ENCODE results near the gene ORM1.
"Not testable (repeated sequence)": the region's sequence is repeated elsewhere in the genome, so short reads cannot be mapped to it uniquely, and the experiment has no call there.

ORM1 gene

DNA sequence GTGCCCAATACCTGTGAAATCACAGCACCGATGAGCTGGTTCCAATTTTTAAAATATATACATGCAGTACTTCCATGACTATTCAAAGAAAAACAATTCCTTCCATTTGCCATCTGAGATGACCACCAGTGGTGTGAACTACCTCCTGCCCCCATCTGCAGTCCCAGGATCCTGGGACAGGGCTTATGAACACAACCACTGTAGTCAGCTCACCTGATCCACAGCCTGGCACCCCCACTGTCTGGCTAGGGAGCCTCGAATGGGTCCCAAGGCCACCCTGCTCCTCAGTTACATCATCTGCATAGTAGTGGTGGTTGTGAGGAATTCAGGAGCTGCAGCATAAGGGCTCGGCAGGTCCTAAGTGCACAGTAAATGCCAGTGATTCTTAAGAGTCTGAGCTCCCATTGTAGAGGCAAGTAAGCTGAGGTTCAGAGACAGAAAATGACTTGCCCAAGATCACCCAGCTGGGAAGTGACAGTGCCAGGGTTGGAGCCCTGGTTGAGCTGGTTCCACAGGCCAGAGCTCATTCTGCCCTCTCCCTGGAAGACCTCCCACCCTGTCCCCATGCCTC, 2.9 kb downstream of the ORM1 start:
- not testable (repeated sequence) for DNase-seq (ENCODE audit: low read depth)

DNA sequence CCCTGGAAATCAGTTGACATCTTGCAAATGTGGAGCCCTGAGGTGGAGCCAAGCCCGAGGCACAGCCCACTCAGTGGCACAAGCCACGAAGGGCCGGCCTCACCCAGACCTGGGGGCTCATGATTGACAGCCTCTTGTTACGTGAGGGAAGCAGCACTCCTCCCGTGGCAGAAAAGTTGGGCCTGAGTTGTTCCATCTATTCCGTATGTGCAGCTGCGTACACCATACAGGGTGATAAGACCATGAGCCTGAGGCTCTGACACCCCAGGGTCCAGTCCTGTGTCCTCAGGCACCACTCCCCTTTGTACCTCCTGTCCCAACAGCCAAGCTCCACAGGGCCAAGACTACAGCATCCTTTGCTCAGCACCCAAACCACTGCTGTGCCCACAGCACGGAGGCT, 4.9 kb downstream of the ORM1 start:
- DNase-seq (ENCODE audit: low read depth) = no peak

DNA sequence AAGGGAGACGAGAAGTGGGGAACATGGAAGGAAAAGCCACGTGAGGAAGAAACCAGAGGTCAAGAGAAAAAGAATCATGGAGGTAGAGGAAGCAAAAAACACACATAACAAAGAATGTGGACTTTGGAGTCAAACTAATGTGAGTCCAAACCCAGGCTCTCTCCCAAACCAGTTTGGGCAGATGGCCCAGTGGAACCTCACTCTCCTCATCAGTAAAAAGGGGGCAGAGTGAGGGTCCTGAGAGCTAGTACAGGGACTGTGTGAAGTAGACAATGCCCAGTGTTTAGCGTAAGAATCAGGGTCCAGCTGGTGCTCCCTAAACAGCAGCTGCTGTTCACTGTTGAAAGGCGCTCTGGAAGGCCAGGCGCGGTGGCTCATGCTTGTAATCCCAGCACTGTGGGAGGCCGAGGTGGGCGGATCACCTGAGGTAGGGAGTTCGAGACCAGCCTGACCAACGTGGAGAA, 5.5 kb downstream of the ORM1 start:
- DNase-seq (ENCODE audit: low read depth) = not testable (repeated sequence)

DNA sequence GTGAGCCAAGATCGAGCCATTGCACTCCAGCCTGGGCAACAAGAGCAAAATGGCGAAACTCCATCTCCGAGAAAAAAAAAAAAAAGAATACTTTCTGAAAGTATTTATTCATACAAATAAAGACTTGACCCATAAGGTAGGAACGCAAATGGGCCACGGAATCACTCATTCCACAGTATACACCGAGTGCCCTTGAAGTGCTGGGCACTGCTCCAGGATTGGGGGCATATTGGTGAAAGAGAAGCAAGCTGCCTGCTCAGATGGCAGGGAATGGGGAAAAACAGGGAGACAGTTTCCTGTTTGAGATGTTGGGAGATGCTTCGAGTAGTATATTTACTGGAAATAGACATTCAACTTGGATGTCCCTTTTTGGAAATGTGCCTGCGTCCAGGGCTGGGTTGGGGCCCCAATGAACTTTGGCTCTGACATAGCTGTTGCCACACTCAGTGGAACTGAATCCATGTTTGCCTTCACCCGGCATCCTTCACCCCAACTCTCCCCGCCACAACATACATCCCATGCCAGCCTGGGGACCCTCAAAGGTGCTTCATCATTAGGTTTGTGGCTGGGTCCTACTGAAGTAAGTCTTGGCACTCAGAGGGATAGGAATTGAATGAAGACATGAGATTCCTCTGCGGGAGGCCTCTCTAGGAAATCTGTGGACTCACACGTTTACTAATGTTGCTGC, 6.2 kb downstream of the ORM1 start:
- DNase-seq (ENCODE audit: low read depth) = not testable (repeated sequence)

DNA sequence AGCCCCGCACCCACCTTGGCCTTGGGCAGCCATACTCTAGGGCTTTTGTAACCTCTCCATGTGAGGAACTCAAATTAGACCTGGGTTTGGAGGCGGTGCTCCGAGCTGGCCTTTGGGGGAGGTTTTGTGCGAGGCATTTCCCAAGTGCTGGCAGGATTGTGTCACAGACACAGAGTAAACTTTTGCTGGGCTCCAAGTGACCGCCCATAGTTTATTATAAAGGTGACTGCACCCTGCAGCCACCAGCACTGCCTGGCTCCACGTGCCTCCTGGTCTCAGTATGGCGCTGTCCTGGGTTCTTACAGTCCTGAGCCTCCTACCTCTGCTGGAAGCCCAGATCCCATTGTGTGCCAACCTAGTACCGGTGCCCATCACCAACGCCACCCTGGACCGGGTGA, 6.7 kb downstream of the ORM1 start, which contains the start of gene ORM2:
Gene ORM2, plus strand, starts transcription at position 245 of the 398 bp plus-strand sequence. Its CDS starts 36 bp downstream, at position 281.
- DNase-seq (ENCODE audit: low read depth) = not testable (repeated sequence)

DNA sequence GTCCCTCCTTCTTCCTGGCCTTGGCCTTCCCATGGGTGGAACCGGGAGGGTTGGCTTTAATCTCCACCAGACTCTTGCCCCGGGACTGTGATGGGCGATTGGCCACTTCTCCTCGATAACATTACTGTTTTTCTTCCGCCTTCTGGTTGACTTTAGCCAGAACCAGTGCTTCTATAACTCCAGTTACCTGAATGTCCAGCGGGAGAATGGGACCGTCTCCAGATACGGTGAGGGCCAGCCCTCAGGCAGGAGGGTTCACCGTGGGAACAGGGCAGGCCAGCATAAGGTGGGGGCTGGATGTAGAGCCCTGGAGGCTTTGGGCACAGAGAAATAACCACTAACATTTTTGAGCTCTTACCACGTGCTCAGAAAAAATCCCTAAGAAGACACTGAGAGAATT, 7.7 kb downstream of the ORM1 start:
- DNase-seq (ENCODE audit: low read depth) = no peak

DNA sequence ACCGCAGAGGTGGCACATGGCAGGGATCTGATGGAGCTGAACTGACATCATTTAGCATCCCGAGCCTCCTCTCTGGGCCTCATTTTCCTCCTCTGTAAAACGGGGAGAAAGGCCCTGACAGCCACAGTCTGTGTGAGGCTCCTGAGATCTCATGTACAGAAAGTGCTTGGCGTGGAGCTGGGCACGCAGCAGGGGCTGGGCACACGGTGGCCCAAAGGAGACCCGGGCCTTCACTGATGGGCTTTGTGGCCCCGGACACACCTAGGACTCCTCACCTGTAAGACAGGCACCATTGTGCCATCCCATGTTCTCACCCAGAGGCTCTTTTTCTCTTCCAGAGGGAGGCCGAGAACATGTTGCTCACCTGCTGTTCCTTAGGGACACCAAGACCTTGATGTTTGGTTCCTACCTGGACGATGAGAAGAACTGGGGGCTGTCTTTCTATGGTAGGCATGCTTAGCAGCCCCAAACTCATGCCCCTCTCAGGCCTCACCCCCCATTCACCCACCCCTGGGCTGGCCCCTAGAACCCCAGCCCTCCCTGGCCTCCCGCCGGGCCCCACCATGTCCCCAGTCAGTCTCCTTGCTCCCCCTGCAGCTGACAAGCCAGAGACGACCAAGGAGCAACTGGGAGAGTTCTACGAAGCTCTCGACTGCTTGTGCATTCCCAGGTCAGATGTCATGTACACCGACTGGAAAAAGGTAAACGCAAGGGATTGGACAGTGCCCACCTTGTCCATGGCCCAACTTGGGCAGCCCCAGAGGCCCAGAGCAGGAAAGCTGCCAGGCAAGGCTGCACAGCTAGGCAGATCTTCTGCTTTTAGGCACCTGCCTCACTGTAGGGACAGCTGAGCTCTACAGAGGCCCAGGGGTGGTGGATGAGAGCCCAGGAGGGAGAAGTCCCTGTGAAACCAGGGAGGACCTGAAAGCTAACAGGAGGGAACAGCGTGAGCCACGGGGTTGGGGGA, 8.6 kb downstream of the ORM1 start:
- not testable (repeated sequence) for DNase-seq (ENCODE audit: low read depth)

DNA sequence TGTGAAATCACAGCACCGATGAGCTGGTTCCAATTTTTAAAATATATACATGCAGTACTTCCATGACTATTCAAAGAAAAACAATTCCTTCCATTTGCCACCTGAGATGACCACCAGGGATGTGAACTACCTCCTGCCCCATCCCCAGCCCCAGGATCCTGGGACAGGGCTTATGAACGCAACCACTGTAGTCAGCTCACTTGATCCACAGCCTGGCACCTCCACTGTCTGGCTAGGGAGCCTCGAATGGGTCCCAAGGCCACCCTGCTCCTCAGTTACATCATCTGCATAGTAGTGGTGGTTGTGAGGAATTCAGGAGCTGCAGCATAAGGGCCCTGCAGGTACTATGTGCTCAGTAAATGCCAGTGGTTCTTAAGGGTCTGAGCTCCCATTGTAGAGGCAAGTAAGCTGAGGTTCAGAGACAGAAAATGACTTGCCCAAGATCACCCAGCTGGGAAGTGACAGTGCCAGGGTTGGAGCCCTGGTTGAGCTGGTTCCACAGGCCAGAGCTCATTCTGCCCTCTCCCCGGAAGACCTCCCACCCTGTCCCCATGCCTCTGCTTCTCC, 9.7 kb downstream of the ORM1 start:
- DNase-seq (ENCODE audit: low read depth) = not testable (repeated sequence)

DNA sequence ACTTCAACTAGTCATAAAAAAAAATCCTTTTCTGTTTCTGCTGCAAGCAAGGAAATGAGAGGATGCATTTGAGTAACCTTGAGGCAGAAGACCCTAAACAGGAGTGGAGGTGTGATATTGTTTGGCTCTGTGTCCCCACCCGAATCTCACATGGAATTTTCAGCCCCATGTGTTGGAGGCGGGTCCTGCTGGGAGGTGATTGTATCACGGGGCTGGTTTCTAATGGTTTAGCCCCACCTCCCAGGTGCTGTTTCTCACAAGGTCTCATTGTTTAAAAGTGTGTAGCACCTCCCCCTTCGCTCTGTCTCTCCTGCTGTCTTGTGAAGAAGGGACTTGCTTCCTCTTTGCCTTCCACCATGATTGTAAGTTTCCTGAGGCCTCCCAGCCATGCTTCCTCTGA, 10.8 kb downstream of the ORM1 start:
- DNase-seq (ENCODE audit: low read depth) = not testable (repeated sequence)

DNA sequence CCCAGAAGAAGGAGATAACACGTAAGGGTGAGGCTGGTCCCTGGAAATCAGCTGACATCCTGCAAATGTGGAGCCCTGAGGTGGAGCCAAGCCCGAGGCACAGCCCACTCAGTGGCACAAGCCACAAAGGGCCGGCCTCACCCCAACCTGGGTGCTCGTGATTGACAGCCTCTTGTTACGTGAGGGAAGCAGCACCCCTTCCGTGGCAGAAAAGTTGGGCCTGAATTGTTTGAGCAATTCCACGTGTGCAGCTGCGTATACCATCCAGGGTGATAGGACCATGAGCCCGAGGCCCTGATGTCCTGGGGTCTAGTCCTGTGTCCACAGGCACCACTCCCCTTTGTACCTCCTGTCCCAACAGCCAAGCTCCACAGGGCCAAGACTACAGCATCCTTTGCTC, 11.6 kb downstream of the ORM1 start:
- no peak for DNase-seq (ENCODE audit: low read depth)

DNA sequence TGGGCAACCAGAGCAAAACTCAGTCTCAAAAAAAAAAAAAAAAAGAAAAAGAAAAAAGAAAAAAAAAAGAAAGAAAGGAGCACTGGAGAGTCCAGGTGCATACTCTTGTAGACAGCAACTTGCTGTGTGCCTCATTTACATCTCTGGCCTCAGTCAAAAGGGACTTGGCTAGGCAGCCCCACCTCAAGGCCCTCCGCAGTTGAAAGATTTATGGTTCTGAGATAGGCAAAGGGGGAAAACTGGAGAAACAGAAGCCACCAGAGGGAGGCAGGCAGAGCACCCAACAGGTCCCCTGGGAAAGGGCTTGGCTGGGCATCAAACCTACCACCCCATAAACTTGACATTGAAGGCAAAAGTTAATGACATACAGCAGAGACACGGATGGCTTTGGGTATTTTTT, 12.8 kb downstream of the ORM1 start:
- DNase-seq (ENCODE audit: low read depth) = no peak

DNA sequence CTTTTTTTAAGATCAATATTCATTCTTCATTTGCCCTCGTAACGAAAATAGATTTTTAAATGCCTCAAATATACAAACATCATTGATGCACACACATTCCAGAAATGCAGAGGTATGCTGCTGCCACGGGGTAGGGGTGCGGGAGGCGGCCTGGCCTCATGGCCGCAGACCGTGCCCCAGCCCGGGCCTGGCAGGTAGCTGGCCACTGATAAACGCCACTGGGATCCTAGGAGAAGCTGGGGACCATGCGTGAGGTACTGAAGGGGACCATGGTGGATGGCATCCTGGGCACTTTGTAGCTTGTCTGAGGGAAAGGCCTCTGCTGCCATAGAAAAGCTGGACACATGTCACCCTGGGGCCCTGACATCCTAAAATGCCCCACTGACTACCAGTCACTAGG, 13.3 kb downstream of the ORM1 start:
- no peak for DNase-seq (ENCODE audit: low read depth)

DNA sequence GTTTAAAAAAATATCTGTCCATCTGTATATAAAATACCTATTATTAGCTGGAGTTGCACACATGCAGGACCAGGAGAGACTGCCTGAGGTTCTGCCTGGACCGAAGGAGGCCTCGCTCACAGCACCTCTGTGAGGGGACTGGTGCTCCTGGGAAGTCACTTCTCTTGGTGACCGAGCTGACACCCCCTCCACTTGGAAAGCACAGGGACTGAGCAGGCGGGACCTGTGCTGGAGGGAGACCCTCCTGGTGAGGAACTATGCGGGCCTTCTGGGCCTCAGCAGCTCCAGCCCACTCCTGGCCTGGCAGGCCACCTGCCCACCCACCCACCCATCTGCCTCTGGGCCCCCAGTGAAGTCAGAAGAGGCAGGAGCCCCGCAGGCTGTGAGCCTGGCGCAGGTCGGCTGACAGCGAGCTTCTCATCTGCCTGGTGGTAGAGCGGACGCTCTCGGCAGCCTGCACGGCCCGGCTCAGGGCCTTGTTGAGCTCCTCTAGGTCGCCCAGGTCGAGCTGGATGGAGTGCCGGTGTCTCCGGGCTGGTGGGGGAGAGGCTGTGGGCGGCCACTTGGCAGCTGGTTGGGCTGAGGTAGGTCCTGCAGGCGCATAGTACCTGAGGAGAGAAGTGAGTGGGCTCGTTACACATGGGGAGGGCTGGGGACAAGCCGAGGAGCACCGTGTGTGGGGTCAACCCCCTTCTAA, 13.9 kb downstream of the ORM1 start:
- no peak for DNase-seq (ENCODE audit: low read depth)

DNA sequence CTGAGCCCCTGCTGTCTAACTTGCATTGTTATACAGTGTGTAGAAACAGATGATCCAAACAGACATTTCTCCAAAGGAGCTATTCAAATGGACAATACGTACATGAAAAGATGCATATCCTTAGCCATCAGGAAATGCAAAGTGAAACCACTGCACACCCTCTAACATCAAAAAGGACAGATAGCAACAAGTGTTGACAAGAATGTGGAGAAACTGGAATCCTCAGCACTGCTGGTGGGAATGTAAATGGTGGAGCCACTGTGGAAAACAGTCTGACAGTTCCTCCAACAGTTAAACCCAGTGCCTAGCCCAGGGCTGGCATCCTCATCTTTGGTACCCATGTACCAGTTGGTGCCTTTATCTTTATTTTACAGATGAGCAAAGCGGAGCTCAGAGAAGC, 15.3 kb downstream of the ORM1 start:
- DNase-seq (ENCODE audit: low read depth) = no peak

DNA sequence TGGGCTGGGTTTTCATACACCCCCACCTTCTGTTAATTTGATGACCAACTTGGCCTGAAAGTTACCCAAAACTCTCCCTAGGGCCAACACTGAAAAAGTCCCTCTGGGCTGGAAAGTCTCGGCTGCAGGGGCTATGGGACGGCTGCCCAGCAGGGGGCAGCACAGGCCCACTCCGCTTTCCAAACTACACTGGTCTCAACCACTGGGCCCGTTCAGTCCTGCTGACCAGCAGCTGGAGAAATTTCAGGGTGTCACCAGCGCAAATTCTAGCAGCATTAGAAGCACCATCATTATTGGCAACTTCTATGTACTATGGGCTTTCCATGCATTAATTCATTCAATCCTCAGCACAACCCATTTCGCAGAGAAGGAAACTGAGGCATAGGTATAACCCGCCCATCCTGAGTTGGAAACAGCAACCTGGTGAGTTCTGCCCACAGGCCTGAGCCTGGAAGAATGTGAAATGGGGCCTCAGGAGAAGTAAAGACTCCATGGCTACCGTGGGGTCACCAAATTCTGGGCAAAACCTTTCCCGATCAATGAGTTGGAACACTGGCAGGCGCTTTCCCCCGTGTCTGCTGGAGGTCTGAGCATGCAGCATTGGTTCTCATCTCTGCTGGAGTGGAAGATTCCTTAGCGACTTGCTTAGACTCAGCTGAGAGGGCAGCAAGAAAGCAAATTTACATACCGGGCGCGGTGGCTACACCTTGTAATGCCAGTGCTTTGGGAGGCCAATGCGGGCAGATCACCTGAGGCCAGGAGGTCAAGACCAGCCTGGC, 16.4 kb downstream of the ORM1 start:
- peak; percentile 48 for DNase-seq (ENCODE audit: low read depth)

DNA sequence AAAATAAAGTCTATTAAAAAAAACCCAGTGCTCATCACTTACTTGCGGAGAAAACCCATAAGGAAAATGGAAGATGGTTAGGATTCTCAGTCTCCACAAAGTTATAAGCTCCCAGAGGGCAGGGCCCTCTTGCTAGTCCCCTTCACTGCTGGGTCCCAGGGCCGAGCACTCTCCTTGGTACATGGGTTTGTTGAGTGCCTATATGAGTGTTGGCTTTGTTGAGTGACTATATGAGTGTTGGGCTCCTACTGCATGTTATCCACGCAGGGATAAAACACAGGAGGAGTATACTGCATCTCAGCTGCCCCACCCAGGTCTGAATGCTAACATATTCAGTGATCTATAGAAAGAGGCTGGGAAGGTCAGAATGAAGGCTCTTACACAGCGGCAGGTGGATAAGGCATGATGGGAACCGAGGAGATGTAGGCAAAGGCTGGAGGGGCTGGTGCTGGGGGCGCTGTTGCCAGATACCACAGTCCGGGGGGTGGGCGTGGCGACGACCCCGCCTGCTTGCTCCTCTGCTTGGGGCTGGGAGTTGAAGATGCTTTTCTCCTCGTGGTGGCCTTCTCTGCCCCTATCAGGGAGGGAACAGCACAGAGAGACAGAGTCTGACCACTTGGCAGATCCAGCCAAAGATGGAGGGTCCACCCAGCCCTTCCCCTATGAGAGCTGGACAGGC, 18.4 kb downstream of the ORM1 start:
- no peak for DNase-seq (ENCODE audit: low read depth)

DNA sequence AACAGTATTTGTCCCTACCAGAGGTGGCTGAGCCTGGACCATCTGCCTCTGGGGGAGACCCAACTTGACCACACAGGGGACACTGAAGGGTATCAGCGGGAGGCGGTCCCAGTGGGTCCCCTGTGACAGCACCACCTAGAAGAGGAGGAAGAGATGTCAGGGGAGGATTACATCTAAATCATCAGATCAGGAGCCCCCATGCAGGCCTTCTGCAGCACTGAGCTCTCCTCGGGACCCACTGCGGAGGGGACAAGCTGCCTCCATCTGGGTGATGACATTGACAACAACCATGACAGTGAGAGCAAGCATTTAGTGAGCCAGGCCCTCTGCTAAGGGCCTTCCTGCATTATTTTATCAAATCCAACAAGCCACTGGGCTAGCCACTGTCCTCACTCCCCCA, 19.1 kb downstream of the ORM1 start:
- DNase-seq (ENCODE audit: low read depth) = no peak

DNA sequence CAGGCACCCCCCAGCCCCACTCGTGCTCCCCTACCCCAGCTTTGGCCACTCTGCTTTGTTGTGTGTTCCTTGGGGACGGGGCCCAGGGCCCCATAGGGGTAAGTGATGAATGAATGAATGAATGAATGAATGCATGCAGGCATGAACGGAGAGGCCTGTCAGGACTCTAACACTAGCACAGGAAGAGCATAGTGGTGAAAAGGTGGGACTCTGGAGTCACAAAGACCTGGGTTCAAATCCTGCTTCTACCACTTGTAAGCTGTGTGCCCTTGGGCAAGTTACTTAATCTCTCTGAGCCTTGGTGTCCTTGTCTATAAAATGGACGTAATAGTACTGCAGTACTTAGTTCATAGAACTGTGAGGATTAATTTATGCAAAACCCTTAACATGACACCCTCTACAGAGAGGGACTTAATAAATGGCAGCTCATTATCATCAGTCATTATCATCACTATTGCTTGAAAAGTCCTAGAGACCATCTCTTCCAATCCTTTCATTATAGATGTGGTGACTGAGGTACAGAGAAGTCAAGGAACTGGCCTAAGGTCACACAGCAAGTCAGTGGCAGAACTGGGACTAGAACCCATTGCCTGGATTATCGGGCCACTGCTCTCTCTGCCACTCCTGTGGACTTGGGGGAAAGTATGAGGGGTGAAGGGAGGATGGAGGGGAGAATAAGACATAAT, 20.0 kb downstream of the ORM1 start:
- DNase-seq (ENCODE audit: low read depth) = no peak

DNA sequence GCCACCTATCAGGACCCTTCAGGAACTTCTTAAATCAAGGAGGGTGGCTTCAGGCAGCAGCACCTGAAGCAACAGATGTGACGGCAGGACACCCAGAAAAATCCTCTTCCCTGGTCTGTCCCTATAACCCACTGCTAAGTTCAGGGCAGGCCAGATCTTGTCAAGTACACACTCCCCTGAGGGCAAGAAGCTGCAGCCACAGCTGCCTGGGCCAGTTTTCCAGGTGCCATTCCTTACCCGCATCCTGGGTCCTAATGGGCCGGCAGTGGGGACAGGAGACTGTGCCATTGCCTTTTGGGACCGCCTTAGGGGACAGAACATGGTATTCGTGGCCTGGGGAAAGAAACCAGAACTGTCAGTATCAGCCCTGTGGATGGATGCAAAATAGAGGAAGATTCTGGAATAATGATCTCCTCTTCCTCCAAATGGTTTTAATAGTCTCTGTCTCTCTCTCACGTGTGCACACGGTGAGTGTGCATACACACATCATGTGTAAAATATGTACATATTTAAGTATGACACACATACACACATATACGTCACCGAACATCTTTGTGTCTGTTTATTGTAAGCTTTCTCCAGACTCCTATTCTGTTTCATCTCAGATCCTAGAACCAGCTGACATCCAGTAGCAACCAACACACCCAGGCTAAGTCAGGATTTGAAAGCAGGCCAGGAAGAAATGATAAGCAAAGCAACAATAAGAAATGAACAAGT, 20.7 kb downstream of the ORM1 start:
- DNase-seq (ENCODE audit: low read depth) = no peak

Data from activated T-cell treated with anti-CD3 and anti-CD28 coated beads for 1 hour (primary cell).